ENCODE data around the gene SLC9C2.

SLC9C2 gene

DNA sequence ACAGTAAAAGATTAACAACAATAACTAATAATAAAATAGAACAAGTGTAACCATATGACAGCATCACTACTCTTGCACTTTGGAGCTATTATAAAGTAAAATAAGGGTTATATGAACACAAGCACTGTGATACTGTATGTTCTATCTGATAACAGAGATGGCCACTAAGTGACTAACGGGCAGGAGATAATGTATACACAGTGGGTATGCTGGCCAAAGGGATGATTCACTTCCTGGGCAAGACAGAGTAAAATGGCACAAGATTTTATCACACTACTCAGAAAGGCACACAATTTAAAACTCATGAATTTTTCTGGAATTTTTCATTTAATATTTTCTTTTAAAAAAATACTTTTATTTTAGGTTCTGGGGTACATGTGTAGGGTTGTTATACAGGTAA, 12.3 kb downstream of the SLC9C2 start:
- H3K27ac ChIP-seq: no peak overlapping the region
- TF ChIP-seq, protein P1, sequence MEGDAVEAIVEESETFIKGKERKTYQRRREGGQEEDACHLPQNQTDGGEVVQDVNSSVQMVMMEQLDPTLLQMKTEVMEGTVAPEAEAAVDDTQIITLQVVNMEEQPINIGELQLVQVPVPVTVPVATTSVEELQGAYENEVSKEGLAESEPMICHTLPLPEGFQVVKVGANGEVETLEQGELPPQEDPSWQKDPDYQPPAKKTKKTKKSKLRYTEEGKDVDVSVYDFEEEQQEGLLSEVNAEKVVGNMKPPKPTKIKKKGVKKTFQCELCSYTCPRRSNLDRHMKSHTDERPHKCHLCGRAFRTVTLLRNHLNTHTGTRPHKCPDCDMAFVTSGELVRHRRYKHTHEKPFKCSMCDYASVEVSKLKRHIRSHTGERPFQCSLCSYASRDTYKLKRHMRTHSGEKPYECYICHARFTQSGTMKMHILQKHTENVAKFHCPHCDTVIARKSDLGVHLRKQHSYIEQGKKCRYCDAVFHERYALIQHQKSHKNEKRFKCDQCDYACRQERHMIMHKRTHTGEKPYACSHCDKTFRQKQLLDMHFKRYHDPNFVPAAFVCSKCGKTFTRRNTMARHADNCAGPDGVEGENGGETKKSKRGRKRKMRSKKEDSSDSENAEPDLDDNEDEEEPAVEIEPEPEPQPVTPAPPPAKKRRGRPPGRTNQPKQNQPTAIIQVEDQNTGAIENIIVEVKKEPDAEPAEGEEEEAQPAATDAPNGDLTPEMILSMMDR (conservative IDR thresholded peaks at IDR 0.05): no peak

DNA sequence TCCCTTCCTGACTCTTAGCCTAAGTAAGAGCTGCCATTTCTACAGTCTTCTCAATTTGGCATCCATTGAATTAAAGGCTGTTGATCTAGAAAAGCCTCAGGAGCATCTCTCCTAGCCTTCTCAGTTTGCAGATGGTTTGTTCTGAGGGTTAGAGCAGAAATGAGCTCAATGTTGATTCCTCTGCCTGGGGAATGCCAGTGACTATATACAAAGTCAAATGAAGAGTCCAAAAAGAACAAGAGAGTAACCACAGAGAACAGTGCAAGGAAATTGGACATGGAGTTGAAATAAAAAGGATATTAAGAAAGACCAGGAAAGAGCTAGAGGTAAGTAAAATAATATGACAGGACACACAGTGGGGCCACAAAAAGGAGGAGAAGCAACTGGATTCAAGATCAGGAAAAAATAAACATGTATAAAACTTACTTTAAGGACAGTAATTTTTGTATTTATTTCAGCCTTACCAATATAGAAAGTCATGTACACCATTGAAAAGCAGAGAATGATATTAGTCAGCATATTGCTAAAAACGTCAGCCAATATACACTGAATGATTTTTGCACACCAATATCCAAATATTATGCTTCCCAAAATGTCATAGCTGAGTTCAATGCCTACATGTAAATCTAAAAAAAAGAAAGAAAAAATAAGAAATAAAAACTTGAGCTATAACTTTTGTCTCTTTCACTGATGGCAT, 21.3 kb downstream of the SLC9C2 start:
- TF ChIP-seq, protein P1 (conservative IDR thresholded peaks at IDR 0.05): no peak
- no peak overlapping the region for H3K27ac ChIP-seq

DNA sequence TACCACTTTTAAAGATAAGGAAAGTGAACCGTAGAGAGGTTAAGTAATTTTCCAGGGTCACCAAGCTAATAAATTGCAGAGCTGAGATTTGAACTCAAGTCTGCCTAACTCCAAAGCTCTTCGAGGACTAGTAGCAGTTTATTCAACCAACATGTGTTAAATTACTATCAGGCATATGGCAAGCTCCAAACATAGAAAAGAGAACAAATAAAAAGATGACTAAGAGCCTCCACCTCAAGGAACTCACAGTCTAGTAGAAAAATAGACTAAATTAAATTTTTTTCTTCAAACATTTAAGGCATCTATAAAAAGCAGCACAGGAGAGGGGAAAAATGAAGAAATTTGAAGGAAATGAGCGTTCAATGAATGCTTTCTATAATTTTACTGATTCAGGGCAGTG, 22.2 kb downstream of the SLC9C2 start:
- no peak overlapping the region for H3K27ac ChIP-seq
- TF ChIP-seq, protein P1 (conservative IDR thresholded peaks at IDR 0.05): no peak

DNA sequence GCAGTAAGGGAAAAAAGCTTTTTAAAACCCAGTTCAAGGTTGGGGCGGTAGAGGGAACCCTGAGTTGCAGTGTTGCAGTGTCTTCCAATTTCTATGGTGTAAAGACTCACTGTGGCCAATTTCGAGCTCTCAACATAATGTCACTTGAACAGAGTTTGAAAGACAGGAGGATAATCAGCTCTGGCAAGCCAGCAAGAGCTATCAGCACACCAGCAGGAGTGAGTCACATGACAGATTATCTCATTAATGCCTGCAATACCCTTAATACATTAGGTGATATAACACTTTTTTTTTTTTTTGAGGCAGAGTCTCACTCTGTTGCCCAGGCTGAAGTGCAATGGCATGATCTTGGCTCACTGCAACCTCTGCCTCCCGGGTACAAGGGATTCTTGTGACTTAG, 22.8 kb downstream of the SLC9C2 start:
- TF ChIP-seq, protein P1 (conservative IDR thresholded peaks at IDR 0.05): no peak
- H3K27ac ChIP-seq: no peak overlapping the region

DNA sequence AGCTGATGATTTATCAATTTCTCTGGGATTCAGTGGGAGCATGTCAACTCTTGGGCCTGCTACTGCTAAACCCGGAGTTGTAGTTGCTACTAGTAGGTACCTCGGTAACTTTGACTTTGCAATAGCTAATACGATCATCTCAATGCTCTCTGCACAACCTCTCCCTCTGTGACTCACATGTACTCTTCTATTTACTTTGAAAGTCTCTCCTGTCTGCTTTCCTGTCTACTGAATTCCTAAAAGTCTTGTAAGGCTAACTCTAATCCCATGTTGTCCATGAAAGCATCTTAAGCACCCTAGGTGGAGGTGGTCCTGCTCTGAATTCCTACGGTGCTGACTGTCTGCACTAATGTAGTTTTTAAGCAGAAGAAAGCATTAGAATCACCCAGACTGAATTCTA, 29.3 kb downstream of the SLC9C2 start:
- no peak overlapping the region for H3K27ac ChIP-seq
- TF ChIP-seq, protein P1 (conservative IDR thresholded peaks at IDR 0.05): no peak

DNA sequence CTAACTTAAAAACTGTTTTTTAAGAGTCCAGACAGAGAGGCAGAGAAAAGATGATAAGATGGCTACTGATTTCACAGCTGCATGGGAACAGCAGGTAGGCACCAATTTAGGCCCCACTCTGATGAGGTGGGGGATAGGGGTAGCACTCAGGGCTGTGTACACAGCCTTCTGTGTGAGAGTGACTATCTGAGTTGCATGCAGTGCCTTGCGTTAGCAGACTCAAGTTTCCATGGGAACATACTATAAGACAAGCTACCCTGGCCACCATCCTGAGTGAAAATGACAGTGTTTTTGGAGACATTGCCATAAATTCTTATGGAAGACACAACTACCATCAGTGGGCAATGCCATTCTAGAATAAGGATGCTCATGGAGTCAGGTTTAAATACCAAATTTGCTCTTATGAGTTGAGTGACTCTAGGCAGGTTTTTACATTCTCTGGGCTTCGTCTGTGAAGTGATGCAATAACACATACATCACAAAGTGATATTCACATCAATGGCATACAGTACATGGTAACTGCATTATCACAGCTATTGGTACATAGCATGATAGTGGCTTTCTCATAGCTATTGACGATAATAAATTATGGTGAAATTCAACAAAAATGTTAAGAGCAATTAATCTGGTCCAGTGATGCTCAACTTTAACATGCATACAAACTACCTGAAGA, 30.5 kb downstream of the SLC9C2 start:
- TF ChIP-seq, protein P1 (conservative IDR thresholded peaks at IDR 0.05): no peak
- no peak overlapping the region for H3K27ac ChIP-seq

DNA sequence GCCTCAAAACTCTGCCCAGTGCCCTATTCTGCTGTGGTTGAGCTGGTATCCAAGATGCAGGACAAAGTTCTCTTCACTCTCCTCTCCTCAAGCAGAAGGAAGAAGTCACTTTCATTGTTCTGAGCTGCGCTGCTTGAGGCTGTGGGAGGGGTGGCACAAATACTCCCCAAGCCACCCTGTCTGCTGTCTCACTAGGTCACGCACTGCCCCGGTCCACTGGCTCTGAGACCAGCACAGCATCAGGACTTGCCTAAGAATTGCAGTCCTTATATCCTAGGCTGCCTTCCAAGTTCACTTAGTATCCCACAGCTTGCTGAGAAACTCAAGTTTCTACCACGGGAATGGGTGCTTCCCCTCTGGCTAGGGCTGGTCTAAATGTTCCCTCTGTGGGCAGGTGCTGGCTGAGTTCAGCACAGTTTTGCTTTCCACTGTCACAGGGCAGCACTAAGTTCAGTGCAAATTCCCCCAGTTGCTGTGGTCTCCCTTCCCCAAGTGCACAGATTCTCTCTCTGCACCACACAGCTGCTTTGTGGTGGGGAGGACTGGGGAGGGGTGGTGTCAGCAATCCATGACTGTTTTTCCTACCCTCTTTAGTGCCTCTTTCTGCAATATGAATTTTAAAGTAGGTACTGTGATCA, 32.4 kb downstream of the SLC9C2 start:
- TF ChIP-seq, protein P1 (conservative IDR thresholded peaks at IDR 0.05): no peak
- no peak overlapping the region for H3K27ac ChIP-seq
